ENCODE results near the gene C1QTNF5.

C1QTNF5 gene

DNA sequence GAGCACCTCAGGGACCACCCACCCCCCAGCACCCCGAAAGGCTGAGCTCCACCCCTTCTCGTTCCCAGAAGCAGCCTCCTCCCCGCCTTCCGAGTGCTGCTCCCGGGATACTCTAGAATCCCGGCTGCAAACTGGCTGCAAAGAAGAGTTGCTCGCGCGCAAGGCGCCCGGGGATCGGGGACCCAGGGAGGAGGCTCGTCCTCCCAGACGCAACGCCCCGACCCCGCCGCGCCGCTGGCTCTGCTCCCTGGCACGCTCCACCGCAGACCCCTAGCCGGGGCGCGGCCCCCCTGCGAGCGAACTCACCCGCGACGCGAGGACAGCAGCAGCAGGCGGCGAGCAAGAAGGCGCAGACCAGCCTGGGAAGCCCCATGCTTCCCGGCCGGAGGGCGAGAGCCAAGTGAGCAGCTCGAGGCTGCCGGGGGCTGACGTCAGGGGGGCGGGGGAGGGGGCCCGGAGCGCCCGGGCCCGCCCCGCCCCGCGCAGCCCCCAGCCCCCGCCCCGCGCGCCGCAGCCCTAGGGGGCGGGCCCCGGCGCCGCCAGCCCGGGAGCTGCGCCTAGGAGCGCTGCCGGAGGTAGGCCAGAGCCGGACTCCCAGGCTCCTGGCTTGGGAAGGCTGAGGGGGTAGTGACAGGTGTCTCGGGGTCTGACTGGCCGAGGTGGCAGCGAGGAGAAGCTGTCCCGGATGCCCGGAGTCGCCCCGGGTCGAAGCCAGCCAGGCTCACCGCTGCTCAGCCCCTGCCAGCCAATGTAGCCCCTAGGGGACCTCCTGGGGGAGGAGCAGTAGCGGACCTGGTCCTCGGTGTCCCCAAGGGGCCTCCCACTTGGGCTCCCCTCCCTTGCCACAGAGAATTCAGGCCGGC is 23.7 kb downstream of the C1QTNF5 start, which contains the start of gene MCAM:
MCAM (minus strand) TSS at position 402 of the 863 bp plus-strand sequence; CDS start at position 373, 29 bp downstream.
- DNase-seq: no peak

DNA sequence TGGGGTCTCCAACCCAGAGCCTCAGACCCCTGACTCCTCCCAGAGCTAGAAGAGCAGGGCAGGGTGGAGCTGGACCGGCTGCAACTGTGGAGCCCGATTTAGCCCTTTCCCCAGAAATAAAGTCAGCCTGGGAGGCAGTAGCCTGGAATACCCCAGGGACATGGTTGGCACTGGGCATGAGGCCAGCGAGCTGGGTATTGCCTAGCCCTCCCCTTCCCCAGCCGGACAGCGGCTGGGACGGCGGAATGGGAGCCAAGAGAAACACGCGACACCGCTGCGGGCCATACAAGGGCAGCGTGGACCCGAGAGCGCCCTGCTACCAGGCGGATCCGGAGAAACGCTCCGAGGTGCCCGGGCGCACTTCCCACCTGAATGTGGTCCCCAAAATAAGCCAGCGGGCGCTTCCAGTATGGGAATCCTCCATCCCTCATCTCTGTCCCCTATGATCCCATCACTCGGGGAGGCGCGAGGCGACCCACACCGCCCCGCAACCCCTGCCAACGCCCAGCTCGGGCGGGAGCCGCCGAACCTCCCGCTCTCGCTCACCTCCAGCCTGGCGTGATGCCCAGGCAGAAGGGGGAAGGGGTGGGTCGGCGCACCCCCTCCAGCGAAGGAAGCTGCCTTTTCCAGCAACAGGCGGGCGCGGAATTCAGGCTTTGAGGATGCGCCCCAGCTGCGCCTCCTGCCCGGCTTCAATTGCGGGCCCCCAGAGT is 24.5 kb downstream of the C1QTNF5 start:
- DNase-seq: no peak

DNA sequence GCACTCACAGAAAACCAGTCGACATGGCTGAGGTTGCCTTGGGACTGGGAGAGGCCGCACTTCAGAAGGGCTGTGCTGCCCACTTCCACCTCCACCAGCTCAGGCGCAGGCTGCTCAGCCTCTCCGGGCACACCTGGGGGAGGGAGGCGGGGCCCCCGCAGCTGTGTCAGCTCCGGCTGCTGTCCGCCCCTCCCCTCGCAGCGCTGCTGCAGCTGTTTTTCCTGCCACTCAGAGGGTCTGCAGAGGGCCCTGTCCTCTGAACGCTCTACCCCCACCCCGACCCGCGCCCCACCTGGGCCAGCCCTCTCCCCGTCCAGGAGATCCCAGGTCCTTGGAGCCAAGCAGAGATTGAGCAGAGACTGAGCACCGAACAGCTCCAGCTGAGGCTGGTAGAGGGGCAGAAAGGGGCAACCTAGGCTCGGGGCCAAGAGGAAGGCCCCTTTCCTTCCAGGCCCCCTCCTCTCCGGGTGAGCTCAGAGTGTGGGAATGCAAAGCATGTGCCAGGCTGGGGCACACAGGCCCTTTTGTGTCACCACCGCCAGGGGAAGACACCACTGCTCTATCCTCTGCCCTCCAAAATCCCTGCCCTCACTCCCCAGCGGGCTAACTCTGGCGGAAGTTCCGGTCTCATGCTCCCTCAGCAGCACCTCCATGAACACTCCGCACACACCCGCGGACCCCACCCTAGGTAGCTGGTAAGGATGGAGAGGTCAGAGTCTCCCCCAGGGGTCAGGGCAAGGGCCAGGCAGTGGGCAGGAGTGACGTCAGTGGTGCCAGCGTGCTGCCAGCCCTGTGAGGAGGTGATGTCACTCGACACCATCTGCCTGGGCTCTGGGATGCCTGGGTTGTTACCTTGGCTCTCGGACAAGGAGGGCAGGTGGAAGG is 25.3 kb downstream of the C1QTNF5 start:
- no peak for DNase-seq

DNA sequence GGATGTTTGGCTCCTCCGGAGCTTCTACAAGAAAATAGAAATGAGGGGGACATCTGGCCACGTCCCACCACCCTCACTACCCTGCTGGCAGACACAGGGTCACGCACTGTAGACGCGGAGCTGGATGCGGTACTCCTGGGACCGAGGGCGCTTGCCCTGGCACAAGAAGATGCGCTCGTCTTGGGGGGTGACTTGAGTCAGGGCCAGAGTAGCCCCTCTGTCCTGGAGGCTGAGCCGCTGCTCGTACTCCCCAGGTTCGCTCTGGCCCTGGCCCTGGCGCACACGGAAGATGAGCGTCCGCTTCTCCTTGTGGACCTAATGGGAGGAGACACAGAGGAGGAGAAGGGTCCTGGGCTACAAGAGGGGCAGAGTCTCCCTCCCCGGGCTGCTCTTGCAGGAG is 26.0 kb downstream of the C1QTNF5 start:
- DNase-seq: no peak

DNA sequence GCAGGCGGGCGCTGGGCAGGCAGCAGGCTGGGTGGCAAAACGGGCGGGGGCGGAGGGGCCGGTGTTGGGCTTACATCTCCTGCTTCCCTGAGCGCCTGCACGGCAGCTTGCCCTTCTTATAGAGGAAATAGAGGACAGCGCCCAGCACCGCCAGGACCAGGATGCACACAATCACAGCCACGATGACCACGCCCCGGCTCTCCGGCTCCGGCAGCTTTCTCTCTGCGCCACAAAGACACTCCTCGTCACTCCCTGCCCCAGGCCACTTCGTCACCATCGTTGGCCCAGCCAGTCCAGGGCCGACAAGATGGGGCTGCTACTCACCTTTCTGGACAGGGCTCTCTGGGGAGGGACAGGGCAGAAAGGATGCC is 30.0 kb downstream of the C1QTNF5 start:
- no peak for DNase-seq

DNA sequence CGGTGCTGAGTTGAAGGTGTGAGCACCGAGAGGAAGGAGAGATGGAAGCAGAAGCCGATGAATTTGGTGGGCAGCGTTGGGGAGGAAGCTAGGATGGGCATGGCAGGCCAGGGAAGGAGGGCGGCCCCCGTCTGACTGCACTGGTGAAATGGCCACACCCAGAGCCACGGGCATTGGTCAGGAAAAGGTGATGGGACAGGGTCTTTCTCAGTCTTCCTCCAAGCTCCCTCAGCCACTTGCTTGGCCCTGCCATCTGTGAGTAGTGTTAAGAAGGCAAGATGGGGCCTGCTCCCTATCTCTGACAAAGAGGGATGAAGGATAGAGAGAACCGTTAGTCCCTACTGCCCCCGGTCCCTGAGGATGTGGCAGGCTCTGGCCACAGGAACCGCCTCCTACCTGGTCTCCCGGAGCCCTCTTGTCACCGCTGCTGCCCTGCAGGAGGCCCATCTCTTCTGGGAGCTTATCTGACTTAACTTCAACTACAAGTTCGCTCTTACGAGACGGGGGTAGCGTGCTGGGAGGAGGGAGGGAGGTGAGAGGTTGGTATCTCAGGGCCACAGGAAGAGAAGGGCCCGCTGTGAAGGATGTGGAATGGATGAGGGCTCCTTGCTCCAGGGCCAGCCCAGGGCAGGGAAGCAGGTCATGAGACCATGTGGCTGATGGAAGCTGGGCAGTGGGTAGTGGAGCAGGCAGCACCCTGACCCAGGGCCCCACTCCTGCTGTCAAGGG is 30.6 kb downstream of the C1QTNF5 start:
- DNase-seq: no peak

DNA sequence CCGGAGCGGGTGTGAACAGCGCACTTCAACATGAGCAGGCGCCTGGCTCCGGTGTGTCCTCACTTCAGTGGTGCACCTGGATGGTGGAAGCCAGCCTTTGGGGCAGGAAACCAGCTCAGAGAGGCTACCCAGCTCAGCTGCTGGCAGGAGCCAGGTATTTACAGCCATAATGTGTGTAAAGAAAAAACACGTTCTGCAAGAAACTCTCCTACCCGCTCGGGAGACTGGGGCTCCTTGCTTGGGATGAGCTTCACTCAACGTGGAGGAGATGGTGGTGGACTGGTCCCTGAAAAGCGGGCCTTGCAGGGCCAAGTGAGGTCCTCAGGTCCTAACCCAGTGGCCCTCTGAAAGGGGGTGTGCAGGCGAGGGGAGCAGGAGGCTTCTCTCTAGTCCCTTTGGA is 31.3 kb downstream of the C1QTNF5 start:
- no peak for DNase-seq

DNA sequence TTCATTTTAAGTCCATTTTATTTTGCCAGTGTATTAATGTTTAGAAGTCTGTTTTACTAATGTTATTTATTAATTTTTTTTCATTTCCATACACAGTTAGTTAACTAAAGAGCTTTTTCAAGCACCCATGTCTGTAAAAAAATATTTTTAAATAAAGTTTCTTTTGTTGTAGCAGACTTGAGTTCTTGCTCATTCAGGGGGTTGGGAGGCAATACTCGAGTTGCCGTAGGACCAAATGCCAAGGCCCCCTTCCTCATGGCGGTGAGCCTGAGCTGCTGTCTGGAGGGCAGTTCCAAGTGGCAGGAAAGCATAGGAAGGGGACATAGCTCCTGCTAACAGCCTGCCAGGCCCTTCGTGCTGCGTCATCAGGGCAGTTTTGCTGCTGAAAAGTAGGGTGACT is 32.7 kb downstream of the C1QTNF5 start:
- no peak for DNase-seq

DNA sequence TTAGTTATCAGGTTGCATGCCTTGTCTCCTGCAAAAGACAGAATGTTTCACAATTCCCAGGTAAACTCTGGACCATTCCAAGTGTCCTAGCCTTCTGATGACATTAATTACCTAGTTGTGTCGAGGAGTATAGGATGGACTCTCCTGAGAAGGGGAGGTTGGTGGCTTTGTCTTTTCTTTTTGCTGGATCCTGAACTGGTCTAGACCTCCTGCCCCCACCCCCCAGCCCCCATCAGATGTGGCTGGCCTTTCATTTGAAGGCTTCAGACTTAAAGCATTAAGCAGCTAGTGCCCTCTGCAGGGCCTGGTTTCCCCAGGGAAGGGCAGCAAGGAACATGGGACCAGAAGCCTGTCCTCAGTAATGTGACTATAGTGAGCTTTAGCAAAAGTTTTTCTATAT is 33.5 kb downstream of the C1QTNF5 start:
- no peak for DNase-seq

DNA sequence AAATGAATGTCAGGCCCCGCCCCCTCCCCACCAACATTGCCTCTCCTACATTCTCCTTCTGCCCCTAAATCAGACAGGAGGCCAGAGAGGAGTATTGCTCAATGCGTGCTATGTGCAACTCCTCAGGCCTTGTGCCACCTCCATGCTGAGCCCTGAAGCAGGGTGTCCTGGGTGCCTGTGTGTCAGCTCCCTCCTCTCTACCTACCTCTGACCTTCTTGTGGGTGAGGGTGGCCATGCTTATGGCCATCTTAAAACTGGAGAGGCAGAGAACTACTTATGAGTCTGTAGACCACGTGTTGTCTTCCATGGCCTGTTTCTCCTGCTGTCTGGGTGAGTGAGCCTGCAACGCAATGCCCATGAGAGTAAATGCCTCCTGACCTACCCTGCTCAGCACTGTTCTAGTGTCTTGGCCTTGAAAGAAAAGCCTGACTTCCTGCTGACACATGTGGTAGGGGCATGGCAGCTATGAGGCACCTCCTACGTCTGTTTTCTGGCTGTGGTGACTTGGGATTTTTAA is 34.3 kb downstream of the C1QTNF5 start:
- DNase-seq: no peak

DNA sequence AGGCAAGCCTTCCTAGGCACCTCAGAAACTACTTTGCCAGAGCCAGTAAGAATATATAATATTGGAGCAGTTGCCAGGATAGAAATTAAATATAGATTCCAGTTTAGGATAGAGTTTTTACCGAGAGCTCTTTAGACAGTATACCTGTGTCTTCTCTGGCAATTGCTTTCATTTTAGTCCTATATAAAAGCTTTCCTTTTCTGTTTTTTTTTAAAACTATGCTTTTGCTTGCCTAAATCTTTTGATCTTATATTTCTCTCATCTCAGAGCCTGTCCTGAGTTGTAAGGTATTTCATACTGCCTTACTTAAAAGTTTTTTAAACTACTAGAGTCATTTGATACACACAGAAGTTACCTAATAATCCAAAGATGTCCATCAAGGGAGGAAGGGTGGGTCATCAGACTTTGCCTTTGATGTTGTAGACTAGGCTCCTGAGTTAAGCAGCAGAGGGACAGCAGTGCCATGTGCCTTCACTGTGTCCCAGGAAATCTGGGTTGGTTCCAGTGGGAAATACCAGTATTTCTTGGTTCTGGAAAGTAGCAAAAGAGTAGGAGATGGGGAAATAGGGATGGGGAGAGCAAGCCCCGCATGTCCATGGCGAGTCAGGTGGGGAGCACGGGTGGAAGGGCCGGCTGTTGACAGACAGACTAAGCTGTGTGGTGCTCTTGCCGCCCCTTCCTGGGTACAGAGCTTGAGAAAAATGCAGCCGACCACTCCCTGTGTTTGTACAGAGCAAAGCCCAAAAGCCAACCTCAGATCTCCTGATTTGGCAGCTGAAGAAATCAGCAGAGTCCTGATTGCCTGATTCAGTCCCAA is 34.9 kb downstream of the C1QTNF5 start:
- DNase-seq: no peak

DNA sequence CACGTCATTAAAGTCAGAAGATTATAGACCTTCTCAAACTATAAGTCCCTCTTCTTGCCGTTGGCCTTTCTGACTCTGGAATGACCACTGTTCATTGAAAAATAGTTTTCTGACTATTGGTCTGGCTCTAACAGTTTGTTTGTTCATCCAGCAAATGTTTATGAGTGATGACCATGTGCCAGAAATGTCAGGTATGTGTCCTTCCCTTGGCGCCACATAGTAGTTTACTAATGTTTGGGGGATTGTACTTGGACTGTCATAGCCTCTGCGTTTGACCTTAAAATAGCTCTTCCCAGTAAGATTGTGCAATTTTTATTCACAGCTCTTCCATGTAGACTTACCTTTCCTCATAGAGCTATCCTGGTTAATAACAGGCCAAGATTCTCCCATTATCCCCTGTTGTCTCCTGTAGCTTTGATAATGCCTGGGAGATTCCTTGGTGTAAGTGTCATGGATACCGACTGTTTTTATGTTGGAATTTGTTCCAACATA is 37.4 kb downstream of the C1QTNF5 start:
- DNase-seq: no peak

DNA sequence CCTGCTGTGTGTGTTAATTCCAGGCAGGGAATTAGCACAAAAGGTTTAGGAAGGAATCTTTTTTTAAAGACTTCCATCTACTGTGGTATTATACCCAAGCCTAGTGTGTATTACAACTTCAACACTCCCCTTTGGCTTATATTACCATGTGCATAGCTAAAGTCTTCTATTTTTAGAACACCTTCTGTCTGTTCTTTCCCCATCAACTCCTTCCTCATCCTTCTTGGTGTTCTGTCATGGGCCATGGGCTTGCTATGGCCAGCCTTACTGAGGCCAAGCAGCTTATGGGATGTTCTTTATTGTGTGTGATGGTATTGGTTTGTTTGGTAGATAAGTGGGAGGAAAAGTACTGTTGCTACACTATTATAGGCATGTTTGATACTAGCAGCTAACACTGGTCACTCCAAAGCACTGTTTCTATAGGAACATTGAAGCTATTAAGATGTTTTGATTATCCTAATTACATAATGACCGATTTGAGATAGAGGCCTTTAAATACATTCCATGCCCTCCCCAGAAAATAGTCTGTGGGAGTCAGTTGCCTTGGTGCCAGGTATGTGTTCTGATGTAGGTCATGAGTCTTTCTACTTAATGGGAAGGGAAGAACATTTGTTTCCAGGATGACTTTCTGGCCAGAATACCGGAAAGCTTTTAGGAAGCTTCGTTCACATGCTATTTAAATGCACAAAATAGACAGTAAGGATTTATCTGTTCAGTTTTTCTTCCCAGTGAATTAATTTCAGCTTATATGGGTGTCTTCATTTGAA is 40.3 kb downstream of the C1QTNF5 start:
- DNase-seq: no peak

DNA sequence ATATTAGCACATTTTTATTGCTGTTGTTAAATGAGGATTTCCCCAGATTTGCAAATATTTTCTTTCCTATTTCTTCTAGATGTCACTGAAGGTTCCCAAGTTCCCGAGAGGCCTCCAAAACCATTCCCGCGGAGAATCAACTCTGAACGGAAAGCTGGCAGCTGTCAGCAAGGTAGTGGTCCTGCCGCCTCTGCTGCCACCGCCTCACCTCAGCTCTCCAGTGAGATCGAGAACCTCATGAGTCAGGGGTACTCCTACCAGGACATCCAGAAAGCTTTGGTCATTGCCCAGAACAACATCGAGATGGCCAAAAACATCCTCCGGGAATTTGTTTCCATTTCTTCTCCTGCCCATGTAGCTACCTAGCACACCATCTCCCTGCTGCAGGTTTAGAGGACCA is 41.3 kb downstream of the C1QTNF5 start:
- no peak for DNase-seq

DNA sequence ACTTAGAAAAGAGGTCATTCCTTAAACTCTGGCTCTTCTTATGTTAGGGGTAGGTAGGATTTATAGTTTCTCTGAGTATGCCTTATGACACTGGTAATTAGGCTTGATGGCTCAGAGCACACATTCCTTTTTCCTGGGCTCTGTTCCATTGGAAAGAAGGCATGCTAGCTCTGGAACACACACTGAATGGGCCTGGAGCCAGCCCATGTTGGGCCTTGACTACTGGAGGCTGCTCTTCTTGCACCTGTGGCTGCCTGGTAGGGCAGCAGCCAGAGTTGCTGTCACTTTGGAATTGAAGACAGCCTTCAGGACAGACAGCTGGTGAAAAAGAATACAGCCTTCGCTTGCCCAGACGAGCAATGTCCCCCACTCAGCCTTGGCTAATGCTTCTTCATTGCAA is 42.0 kb downstream of the C1QTNF5 start:
- DNase-seq: no peak

DNA sequence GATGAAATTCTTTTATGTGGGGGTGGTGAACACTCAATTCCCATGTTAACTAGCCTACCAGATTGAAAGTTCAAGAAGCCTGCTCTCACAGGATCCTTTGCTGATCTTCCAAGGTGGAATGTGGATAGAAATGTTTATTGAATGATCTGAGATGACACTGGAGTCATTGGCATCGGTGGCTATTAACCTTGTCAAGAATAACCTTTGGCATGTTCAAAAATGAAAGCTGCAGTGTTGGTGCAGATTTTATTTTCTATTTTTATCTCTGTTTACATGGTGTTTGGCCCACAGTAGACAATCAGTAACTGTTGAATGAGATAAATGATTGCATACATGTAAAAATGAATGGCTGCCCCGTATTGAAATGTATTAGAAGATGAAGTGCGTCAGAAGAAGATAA is 42.7 kb downstream of the C1QTNF5 start:
- DNase-seq: no peak

DNA sequence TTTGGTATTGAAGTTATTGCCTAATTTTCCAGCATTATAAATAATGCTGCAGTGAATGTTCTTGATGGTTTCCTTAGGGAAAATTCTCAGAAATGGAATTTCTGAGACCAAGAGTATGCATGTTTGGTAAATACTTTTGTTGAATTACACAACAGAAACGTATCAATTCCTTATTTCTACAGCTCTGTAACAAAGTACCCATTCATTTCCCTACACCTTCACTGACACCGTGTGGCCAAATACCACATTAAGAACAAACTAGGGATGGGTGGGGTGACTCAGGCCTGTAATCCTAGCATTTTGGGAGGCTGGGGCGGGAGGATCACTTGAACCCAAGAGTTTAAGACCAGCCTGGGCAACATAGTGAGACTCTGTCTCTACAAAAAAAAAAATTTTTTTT is 45.5 kb downstream of the C1QTNF5 start:
- no peak for DNase-seq

DNA sequence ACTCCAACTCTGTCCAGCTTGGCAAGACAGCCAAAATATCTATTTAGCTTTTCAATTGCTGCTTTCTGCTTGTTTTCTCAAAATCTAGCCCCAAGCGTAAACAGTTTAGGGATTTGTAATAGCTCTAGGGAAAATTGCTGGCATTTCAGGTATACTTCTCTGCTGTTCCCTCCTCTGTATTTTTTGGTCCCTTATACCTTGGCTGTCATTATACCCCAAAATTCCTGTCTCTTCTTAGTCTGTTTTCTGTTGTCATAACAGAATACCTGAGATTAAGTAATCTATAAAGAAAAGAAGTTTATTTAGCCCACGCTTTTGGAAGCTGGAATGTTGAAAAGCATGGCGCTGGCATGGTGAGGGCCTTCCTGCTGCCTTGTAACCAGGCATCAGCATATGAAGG is 47.2 kb downstream of the C1QTNF5 start:
- no peak for DNase-seq

DNA sequence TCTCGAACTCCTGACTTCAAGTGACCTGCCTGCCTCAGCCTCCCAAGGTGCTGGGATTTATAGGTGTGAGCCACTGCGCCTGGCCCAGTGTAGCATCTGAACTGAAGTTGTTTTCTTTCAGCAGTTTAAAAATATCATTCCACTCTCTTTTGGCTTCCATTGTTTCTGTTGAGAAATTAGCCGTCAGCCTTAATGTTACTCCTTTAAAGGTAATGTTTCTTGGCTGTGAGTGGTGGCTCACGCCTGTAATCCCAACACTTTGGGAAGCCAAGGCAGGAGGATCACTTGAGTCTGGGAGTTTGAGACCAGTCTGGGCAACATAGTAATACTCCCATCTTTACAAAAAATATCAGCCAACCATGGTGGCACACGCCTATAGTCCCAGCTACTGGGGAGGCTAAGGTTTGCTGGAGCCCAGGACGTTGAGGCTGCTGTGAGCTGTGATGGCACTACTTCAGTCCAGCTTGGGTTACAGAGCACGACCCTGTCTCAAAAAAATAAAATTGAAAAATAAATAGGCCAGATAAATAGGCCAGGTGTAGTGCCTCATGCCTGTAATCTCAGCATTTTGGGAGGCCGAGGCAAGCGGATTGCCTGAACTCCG is 49.7 kb downstream of the C1QTNF5 start:
- DNase-seq: no peak

Measured in stimulated activated CD4-positive, alpha-beta T cell treated with anti-CD3 and anti-CD28 coated beads, Interleukin-2, amount 100 ng/mL, for 48 hours (primary cell).